ENCODE results near the gene PIN1. TPM values are rescaled to one million over a fixed set of nuclear protein-coding genes. Genes with fewer than 3 reads are reported as not detected.
"Not testable (repeated sequence)": the region's sequence is repeated elsewhere in the genome, so short reads cannot be mapped to it uniquely, and the experiment has no call there.

The PIN1 gene
- 75.6 TPM for polyA plus RNA-seq (2013, experiment 1 of 2)
- polyA plus RNA-seq (2013, experiment 2 of 2): 70.8 TPM

DNA sequence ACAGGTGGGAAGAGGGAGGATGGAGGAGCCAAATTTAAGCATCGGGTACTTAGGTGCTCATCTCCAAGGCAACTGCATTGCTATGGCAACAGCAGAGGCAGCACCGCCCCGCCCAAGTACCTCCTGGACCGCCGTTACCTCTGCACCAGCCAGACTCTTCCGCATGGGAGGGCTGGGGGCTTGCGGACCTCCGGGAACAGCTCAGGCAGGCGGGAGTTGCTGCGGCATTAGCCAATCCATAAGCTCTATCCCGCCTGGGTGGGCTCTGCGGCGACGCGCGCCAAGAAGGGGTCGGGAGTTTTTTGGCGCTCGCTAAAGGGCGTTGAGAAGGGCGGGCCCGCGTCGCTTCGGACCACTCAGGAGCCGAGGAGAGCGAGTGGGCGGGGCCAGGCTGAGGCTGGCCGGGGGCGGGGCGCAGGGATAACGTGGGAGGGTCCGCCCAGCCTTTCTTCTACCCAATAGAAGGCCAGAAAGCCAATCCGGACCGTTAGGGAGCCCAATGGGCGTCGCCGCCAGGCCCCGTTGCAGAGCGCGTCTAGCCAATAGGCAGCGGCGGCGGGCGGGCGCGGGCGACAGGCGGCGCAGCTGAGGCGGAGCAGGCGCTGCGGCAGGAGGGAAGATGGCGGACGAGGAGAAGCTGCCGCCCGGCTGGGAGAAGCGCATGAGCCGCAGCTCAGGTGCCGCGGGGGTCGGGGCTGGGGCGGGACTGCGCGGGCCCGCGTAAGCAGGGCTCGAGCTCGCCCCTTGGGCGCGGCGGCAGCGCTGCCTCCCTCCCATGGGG, at the start of gene PIN1:
TSS of gene PIN1 (plus strand) at position 593 of the 781 bp plus-strand sequence. CDS start at position 620, 27 bp downstream.
- Histone ChIP-seq H3K9ac (ENCODE audit: low read depth, low read length) (peak within 1 kb of the TSS; percentile 79), H3K27me3 (ENCODE audit: insufficient read depth, low read length) (no peaks in the 10 kb centered on the region), H3K9me3 (ENCODE audit: insufficient read depth, low read depth, low read length) (no peaks in the 10 kb centered on the region), H3K27ac (ENCODE audit: low read depth, low read length) (peak within 1 kb of the TSS; percentile 60), H3K36me3 (ENCODE audit: insufficient read depth, low read length) (peaks cover 28% of the 10 kb centered on the region), H3K4me1 (ENCODE audit: insufficient read depth, low read length) (no peaks in the 10 kb centered on the region), H3K4me3 (ENCODE audit: low read length) (peak within 1 kb of the TSS; percentile 92)
- WGBS: under 1% methylated on average over 73 of the region's 73 CpGs

DNA sequence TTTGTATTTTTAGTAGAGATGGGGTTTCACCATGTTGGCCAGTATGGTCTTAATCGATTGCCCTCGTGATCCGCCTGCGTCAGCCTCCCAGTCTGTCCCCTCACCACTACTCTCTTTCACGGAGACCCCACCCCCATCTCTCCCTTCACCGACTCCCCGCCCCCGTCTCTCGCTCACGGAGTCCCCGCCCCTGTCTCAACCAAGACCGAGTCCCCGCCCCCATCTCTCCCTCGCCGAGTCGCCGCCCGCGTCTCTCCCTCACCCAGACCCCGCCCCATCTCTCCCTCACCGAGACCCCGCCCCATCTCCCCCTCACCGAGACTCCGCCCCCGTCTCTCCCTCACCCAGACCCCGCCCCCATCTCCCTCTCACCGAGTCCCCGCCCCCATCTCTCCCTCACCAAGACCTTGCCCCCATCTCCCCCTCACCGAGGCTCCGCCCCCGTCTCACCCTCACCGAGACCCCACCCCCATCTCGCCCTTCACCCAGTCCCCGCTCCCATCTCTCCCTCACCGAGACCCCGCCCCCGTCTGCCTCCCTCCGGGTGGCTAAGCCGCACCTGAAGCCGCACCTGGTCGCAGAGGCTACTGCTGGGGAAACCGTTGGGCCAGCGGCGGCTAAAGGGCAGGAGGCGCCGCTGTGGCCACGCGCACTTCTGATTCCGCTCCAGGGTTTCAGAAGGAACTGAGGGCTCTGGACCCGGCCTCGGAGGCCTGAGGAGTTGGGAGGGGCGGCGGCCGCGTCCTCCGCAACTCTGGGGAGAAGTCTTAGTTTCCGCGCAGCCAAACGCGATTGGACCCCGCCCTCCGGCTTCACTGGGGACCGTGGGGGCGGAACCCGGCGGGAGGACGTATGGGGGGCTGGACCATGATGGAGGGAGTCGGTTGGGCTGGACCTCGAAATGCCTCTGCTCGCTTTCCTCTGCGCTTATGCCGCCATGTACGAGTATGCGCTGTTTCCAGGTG, 49.5 kb upstream of the PIN1 start:
- Histone ChIP-seq H3K9ac (ENCODE audit: low read depth, low read length) (peak overlapping the region; percentile 89), H3K27ac (ENCODE audit: low read depth, low read length) (peak overlapping the region; percentile 99)

DNA sequence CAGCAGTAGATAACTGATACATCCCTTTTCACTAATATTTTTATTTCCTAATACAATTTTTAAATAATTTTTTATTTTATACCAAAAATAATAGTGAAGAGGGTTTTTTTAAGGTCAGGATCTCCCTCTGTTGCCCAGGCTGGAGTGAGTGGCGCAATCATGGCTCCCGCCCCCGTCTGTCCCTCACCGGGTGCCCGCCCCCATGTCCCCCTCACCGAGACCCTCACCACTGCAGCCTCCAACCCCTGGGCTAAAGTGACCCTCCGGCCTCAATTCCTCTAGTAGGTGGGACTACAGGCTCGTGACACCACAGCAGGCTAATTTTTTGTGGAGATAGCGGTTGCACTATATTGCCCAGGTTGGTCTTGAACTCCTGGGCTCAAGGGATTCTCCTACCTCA, 48.8 kb upstream of the PIN1 start:
- no peaks in the 10 kb centered on the region for H3K27me3 ChIP-seq (ENCODE audit: insufficient read depth, low read length)
- WGBS: 51% methylated on average over 9 of the region's 9 CpGs
- peak overlapping the region; percentile 89; the same call in 1 of the 2 replicates for H3K9ac ChIP-seq (ENCODE audit: low read depth, low read length)
- H3K4me1 ChIP-seq (ENCODE audit: insufficient read depth, low read length): peaks cover 16% of the 10 kb centered on the region
- H3K9me3 ChIP-seq (ENCODE audit: insufficient read depth, low read depth, low read length): no peaks in the 10 kb centered on the region
- no peaks in the 10 kb centered on the region for H3K36me3 ChIP-seq (ENCODE audit: insufficient read depth, low read length)
- H3K4me3 ChIP-seq (ENCODE audit: low read length): peak overlapping the region; percentile 88
- H3K27ac ChIP-seq (ENCODE audit: low read depth, low read length): peak overlapping the region; percentile 99; the same call in 1 of the 2 replicates

More for the DNA sequence above, 49.5 kb upstream of the PIN1 start:
- under 1% methylated on average over 62 of the region's 74 CpGs for WGBS
- H3K27me3 ChIP-seq (ENCODE audit: insufficient read depth, low read length): no peaks in the 10 kb centered on the region
- peak overlapping the region; percentile 88 for H3K4me3 ChIP-seq (ENCODE audit: low read length)
- peaks cover 16% of the 10 kb centered on the region for H3K4me1 ChIP-seq (ENCODE audit: insufficient read depth, low read length)
- no peaks in the 10 kb centered on the region for H3K9me3 ChIP-seq (ENCODE audit: insufficient read depth, low read depth, low read length)
- H3K36me3 ChIP-seq (ENCODE audit: insufficient read depth, low read length): no peaks in the 10 kb centered on the region

DNA sequence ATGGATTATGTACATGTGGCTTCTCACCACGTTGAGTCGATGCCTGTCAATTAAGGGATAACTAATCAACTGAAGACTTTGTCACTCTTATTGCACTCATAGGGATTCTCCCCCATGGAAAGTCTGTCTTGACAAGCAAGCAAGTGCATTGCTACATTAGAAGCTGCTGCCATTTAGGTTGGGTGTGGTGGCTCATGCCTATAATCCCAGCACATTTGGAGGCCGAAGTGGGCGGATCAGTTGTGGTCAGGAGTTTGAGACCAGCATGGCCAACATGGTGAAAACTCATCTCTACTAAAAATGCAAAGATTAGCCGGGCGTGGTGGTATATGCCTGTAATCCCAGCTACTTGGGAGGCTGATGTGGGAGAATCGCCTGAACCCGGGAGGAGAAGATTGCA, 48.3 kb upstream of the PIN1 start:
- WGBS: 94% methylated on average over 8 of the region's 8 CpGs

DNA sequence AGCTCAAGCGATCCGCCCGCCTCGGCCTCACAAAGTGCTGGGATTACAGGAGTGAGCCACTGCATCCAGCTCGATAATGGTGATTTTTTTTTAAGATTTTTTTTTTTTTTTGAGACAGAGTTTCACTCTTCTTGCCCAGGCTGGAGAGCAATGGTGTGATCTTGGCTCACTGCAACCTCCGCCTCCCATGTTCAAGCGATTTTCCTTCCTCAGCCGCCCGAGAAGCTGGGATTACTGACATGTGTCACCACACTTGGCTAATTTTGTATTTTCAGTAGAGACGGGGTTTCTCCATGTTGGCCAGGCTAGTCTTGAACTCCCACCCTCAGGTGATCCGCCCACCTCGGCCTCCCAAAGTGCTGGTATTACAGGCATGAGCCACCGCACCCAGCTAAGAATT, 46.5 kb upstream of the PIN1 start:
- peaks cover 16% of the 10 kb centered on the region for H3K4me1 ChIP-seq (ENCODE audit: insufficient read depth, low read length)
- not testable (repeated sequence) for H3K27ac ChIP-seq (ENCODE audit: low read depth, low read length); H3K4me3 ChIP-seq (ENCODE audit: low read length); H3K9ac ChIP-seq (ENCODE audit: low read depth, low read length); H3K27me3 ChIP-seq (ENCODE audit: insufficient read depth, low read length); H3K36me3 ChIP-seq (ENCODE audit: insufficient read depth, low read length); H3K9me3 ChIP-seq (ENCODE audit: insufficient read depth, low read depth, low read length)
- WGBS: 96% methylated on average over 13 of the region's 13 CpGs

More for the DNA sequence above, 48.3 kb upstream of the PIN1 start:
- peaks cover 16% of the 10 kb centered on the region for H3K4me1 ChIP-seq (ENCODE audit: insufficient read depth, low read length)
- no peak overlapping the region; the same call in 1 of the 2 replicates for H3K27ac ChIP-seq (ENCODE audit: low read depth, low read length)
- no peaks in the 10 kb centered on the region for H3K9me3 ChIP-seq (ENCODE audit: insufficient read depth, low read depth, low read length)
- H3K27me3 ChIP-seq (ENCODE audit: insufficient read depth, low read length): no peaks in the 10 kb centered on the region
- no peak overlapping the region for H3K9ac ChIP-seq (ENCODE audit: low read depth, low read length)
- H3K36me3 ChIP-seq (ENCODE audit: insufficient read depth, low read length): no peaks in the 10 kb centered on the region
- H3K4me3 ChIP-seq (ENCODE audit: low read length): no peak overlapping the region

GRCh38 chr19:9789066-9789465, 46.1 kb upstream of the PIN1 start:
- 82% methylated on average over 11 of the region's 11 CpGs for WGBS
- H3K4me1 ChIP-seq (ENCODE audit: insufficient read depth, low read length): peaks cover 14% of the 10 kb centered on the region

DNA sequence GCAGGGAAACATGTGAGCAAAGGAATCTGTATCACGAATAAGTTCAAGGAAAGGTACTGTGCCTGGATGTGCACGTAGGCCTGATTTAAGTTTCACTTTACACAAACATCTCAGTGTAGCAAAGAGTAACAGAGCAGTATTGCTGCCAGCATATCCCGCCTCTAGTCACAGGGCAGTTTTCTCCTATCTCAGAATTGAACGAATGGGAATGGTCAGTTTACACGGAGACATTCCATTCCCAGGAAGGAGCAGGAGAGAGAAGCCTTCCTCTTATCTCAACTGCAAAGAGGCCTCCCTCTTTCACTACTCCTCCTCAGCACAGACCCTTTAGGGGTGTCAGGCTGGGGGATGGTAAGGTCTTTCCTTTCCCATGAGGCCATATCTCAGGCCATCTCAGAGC, 45.5 kb upstream of the PIN1 start:
- H3K4me1 ChIP-seq (ENCODE audit: insufficient read depth, low read length); H3K4me3 ChIP-seq (ENCODE audit: low read length); H3K9me3 ChIP-seq (ENCODE audit: insufficient read depth, low read depth, low read length); H3K27me3 ChIP-seq (ENCODE audit: insufficient read depth, low read length); H3K36me3 ChIP-seq (ENCODE audit: insufficient read depth, low read length); H3K9ac ChIP-seq (ENCODE audit: low read depth, low read length): not testable (repeated sequence)
- 70% methylated on average over 5 of the region's 5 CpGs for WGBS
- peak overlapping the region; percentile 55; the same call in 1 of the 2 replicates for H3K27ac ChIP-seq (ENCODE audit: low read depth, low read length)

More at GRCh38 chr19:9789066-9789465, 46.1 kb upstream of the PIN1 start:
- Histone ChIP-seq H3K36me3 (ENCODE audit: insufficient read depth, low read length) (no peaks in the 10 kb centered on the region), H3K4me3 (ENCODE audit: low read length) (no peak overlapping the region), H3K27ac (ENCODE audit: low read depth, low read length) (no peak overlapping the region), H3K9ac (ENCODE audit: low read depth, low read length) (no peak overlapping the region), H3K27me3 (ENCODE audit: insufficient read depth, low read length) (no peaks in the 10 kb centered on the region), H3K9me3 (ENCODE audit: insufficient read depth, low read depth, low read length) (no peaks in the 10 kb centered on the region)

GRCh38 chr19:9791073-9791367, 44.1 kb upstream of the PIN1 start:
- H3K27me3 ChIP-seq (ENCODE audit: insufficient read depth, low read length); H3K4me1 ChIP-seq (ENCODE audit: insufficient read depth, low read length); H3K36me3 ChIP-seq (ENCODE audit: insufficient read depth, low read length); H3K9ac ChIP-seq (ENCODE audit: low read depth, low read length); H3K9me3 ChIP-seq (ENCODE audit: insufficient read depth, low read depth, low read length); H3K27ac ChIP-seq (ENCODE audit: low read depth, low read length): not testable (repeated sequence)
- H3K4me3 ChIP-seq (ENCODE audit: low read length): peak overlapping the region; percentile 54
- 86% methylated on average over 6 of the region's 6 CpGs for WGBS

- no peak overlapping the region for H3K9ac ChIP-seq (ENCODE audit: low read depth, low read length)
- H3K36me3 ChIP-seq (ENCODE audit: insufficient read depth, low read length): no peaks in the 10 kb centered on the region
- H3K4me1 ChIP-seq (ENCODE audit: insufficient read depth, low read length): 0 out of 2 replicates have a peak, but pooled peaks cover 4% of the 10 kb centered on the region
- peak overlapping the region; percentile 74 for H3K4me3 ChIP-seq (ENCODE audit: low read length)
- no peaks in the 10 kb centered on the region for H3K27me3 ChIP-seq (ENCODE audit: insufficient read depth, low read length)
- WGBS: 1% methylated on average over 40 of the region's 50 CpGs
- no peaks in the 10 kb centered on the region for H3K9me3 ChIP-seq (ENCODE audit: insufficient read depth, low read depth, low read length)
- H3K27ac ChIP-seq (ENCODE audit: low read depth, low read length): no peak overlapping the region; the same call in 1 of the 2 replicates
These were observed 43.4 kb upstream of the PIN1 start for GRCh38 chr19:9791552-9792205.

DNA sequence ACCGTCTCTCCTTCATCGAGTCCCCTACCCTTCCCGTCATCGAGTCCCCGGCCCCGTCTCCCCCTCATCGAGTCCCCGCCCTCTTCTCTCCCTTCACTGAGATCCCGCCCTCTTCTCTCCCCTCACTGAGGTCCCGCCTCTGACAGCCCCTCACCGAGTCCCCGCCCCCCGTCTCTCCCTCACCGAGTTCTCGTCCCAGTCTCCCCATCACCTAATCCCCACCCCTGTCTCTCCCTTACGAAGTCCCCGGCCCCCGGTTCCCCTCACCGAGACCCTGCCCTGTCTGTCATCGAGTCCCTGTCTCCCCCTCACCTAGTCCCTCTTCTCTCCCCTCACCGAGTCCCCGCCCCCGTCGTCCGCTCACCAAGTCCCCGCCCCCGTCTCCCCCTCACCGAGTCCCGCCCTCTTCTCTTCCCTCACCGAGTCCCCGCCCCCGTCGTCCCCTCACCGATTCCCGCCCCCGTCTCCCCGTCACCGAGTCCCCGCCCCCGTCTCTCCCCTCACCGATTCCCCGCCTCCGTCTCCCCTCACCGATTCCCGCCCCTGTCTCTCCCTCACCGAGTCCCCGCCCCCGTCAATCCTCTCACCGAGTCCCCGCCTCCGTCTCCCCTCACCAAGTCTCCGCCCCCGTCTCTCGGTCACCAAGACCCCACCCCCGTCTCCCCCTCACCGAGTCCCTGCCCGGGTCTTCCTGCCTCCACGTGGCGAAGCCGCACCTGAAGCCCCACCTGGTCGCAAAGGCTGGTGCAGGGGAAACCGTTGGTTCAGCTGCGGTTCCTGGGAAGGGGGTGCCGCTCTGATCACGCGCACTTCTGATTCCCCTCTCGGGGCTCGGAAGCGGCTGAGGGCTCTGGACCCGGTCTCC, 42.7 kb upstream of the PIN1 start:
- peak overlapping the region; percentile 87 for H3K27ac ChIP-seq (ENCODE audit: low read depth, low read length)
- no peaks in the 10 kb centered on the region for H3K27me3 ChIP-seq (ENCODE audit: insufficient read depth, low read length)
- H3K4me3 ChIP-seq (ENCODE audit: low read length): peak overlapping the region; percentile 74
- H3K4me1 ChIP-seq (ENCODE audit: insufficient read depth, low read length): 0 out of 2 replicates have a peak, but pooled peaks cover 4% of the 10 kb centered on the region
- H3K36me3 ChIP-seq (ENCODE audit: insufficient read depth, low read length): no peaks in the 10 kb centered on the region
- peak overlapping the region; percentile 82 for H3K9ac ChIP-seq (ENCODE audit: low read depth, low read length)
- no peaks in the 10 kb centered on the region for H3K9me3 ChIP-seq (ENCODE audit: insufficient read depth, low read depth, low read length)
- WGBS: under 1% methylated on average over 59 of the region's 70 CpGs

All from HUES64 (cell line).